ENCODE data around the gene CHCHD6. TPM values are rescaled to one million over a fixed set of nuclear protein-coding genes. Genes with fewer than 3 reads are reported as not detected.

CHCHD6 gene
- total and polyA plus RNA-seq, 2 donors (not counting 3 experiments of a cell fraction or from before 2014, with no cell fraction given): 8.4 to 10.1 TPM

DNA sequence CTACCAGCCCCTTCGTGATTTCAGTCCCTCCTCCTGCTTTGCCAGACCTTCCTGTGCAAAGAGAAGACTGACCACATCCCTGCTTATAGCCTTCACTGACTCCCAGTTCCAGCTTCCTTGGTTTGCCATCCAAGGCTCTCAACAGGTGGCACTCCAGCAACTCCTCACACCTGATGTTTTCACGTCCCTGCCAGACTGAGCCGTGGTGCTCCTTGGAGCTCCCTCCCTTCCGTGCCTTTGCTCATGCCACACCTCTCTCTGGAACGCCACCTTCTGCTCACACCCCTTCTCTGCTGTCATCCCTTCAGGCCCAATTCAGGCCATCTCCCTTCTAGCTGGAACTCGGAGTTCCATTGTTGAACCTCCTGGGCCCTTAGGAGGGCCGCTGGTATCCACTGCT lies 12.0 kb downstream of the CHCHD6 start:
- H3K36me3 ChIP-seq (ENCODE audit: control insufficient read depth in 2 of 2, extremely low read depth in 1 of 2, insufficient read depth in 2 of 2, low read length in 2 of 2): no peaks in the 10 kb centered on the region
- FAIRE-seq: no peak
- no peaks in the 10 kb centered on the region for H3K9me3 ChIP-seq (replicated peaks; ENCODE audit: control insufficient read depth, insufficient read depth, low read length)
- H3K79me2 ChIP-seq (ENCODE audit: control insufficient read depth, insufficient read depth, low read length): no peaks in the 10 kb centered on the region
- BruUV-seq (replicated peaks): no TSS peak
- no peak overlapping the region for H2AFZ ChIP-seq (ENCODE audit: low read depth, low read length)
- intact Hi-C loops (cut with micrococcal nuclease): no loop called here
- CTCF ChIA-PET: no interaction called here
- H3K27ac ChIP-seq (ENCODE audit: insufficient read depth, low read depth, low read length): no peak overlapping the region
- H3K4me2 ChIP-seq (ENCODE audit: insufficient read depth, low read length): no peak overlapping the region
- dilution Hi-C loops (cut with MboI; ENCODE audit: extremely low pct_ligation_motif_present, low sequenced_read_pairs): no loop called here
- no peaks in the 10 kb centered on the region for H4K20me1 ChIP-seq (replicated peaks; ENCODE audit: control insufficient read depth, extremely low read depth, insufficient read depth, low read length)
- H3K4me1 ChIP-seq (ENCODE audit: control insufficient read depth, extremely low read depth, insufficient read depth, low read length): no peaks in the 10 kb centered on the region
- POLR2A ChIA-PET: no interaction called here
- H3K4me3 ChIP-seq (replicated peaks in 1 of 3; ENCODE audit: insufficient read depth in 1 of 3, low read depth in 1 of 3, low read length in 3 of 3): no peak overlapping the region
- H3K27me3 ChIP-seq (ENCODE audit: control insufficient read depth in 2 of 2, insufficient read depth in 2 of 2, low read length in 2 of 2): no peaks in the 10 kb centered on the region
- H3K9me1 ChIP-seq (replicated peaks; ENCODE audit: control insufficient read depth, extremely low read depth, insufficient read depth, low read length): no peaks in the 10 kb centered on the region
- TF ChIP-seq, protein P1, sequence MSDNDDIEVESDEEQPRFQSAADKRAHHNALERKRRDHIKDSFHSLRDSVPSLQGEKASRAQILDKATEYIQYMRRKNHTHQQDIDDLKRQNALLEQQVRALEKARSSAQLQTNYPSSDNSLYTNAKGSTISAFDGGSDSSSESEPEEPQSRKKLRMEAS (IDR thresholded peaks at IDR 0.05; ENCODE audit: insufficient read depth, insufficient read length): no peak
- no peak for TF ChIP-seq MYC (IDR thresholded peaks at IDR 0.05; ENCODE audit: low read depth, low read length)
- H3K9ac ChIP-seq (replicated peaks; ENCODE audit: extremely low read depth, insufficient read depth, low read length): no peak overlapping the region
- no peak for DNase-seq (ENCODE audit: low read depth, low spot score)

DNA sequence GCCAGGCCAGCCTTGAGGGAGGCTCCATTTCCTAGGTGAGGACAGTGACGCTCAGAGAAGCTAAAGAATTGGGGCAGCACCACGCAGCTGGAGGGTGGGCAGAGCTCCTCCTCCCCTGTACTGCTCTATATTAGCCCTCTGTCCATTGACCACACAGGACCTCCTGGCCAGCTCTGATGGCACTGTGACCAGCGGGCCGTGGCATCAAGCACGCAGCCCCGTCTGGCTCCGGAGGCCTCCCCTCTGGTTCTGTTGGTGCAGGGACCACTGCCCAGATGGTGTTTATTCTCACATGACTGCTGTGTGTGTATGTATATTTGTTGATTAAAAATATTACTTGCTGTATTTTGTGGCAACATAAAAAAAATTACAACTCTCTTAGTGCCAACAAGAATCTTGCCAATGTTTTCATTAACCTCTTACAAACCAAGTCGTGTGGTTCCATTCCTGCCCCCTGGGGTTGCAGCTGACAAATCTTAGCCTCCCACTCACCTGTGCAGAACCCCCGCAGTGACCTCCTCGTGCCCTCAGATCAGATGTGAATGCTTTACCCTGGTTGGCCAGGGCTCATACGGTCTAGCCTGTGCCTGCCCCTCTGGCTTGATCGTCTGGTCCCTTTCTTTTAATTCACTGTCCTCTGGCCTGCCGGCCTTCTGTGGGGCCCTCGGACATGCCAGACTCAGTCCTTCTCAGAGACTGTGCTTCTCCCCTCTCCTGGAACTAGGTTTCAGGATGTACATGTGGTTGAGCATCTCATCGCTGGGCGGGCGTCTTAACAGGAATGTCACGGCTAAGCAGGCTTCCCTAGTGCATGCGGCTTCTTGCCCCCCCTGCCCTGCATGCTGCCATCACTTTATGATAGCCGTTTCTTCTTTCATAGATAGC lies 14.8 kb downstream of the CHCHD6 start:
- Histone ChIP-seq H3K9me1 (replicated peaks; ENCODE audit: control insufficient read depth, extremely low read depth, insufficient read depth, low read length) (no peaks in the 10 kb centered on the region), H3K4me2 (ENCODE audit: insufficient read depth, low read length) (no peak overlapping the region), H3K27me3 (ENCODE audit: control insufficient read depth in 2 of 2, insufficient read depth in 2 of 2, low read length in 2 of 2) (no peaks in the 10 kb centered on the region), H4K20me1 (replicated peaks; ENCODE audit: control insufficient read depth, extremely low read depth, insufficient read depth, low read length) (no peaks in the 10 kb centered on the region), H3K4me3 (replicated peaks in 1 of 3; ENCODE audit: insufficient read depth in 1 of 3, low read depth in 1 of 3, low read length in 3 of 3) (no peak overlapping the region), H3K36me3 (ENCODE audit: control insufficient read depth in 2 of 2, extremely low read depth in 1 of 2, insufficient read depth in 2 of 2, low read length in 2 of 2) (no peaks in the 10 kb centered on the region), H3K9ac (replicated peaks; ENCODE audit: extremely low read depth, insufficient read depth, low read length) (no peak overlapping the region), H3K4me1 (ENCODE audit: control insufficient read depth, extremely low read depth, insufficient read depth, low read length) (no peaks in the 10 kb centered on the region), H3K79me2 (ENCODE audit: control insufficient read depth, insufficient read depth, low read length) (no peaks in the 10 kb centered on the region), H3K9me3 (replicated peaks; ENCODE audit: control insufficient read depth, insufficient read depth, low read length) (no peaks in the 10 kb centered on the region), H2AFZ (ENCODE audit: low read depth, low read length) (no peak overlapping the region), H3K27ac (ENCODE audit: insufficient read depth, low read depth, low read length) (no peak overlapping the region)
- ChIA-PET CTCF (interaction anchor here (0.7 to 1.0 kb wide), 2 partner anchors 21 to 737 kb away, joined by 4 read pairs; no protein-coding TSS in a partner anchor), POLR2A (no interaction called here)
- TF ChIP-seq POLR2AphosphoS5 (IDR thresholded peaks at IDR 0.05; ENCODE audit: insufficient read depth, low read depth, low read length) (no peak), FOS (IDR thresholded peaks at IDR 0.05; ENCODE audit: borderline replicate concordance, insufficient read depth, low read length) (no peak), GATA2 (IDR thresholded peaks at IDR 0.05; ENCODE audit: insufficient read depth, insufficient read length, low read depth, low read length) (no peak)
- TF ChIP-seq, protein P2, sequence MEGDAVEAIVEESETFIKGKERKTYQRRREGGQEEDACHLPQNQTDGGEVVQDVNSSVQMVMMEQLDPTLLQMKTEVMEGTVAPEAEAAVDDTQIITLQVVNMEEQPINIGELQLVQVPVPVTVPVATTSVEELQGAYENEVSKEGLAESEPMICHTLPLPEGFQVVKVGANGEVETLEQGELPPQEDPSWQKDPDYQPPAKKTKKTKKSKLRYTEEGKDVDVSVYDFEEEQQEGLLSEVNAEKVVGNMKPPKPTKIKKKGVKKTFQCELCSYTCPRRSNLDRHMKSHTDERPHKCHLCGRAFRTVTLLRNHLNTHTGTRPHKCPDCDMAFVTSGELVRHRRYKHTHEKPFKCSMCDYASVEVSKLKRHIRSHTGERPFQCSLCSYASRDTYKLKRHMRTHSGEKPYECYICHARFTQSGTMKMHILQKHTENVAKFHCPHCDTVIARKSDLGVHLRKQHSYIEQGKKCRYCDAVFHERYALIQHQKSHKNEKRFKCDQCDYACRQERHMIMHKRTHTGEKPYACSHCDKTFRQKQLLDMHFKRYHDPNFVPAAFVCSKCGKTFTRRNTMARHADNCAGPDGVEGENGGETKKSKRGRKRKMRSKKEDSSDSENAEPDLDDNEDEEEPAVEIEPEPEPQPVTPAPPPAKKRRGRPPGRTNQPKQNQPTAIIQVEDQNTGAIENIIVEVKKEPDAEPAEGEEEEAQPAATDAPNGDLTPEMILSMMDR (IDR thresholded peaks at IDR 0.05; ENCODE audit: extremely low read depth in 1 of 2, insufficient read depth in 1 of 2, low read depth in 1 of 2, low read length in 2 of 2): no peak
- intact Hi-C loops (cut with micrococcal nuclease): no loop called here
- DNase-seq (ENCODE audit: low read depth, low spot score) (no peak), FAIRE-seq (no peak)
- dilution Hi-C loops (cut with MboI; ENCODE audit: extremely low pct_ligation_motif_present, low sequenced_read_pairs): no loop called here
- no TSS peak for BruUV-seq (replicated peaks)

Measured in endothelial cell of umbilical vein (primary cell).